Measurements from ENCODE around the gene NOX4.
"Not testable (repeated sequence)": the region's sequence is repeated elsewhere in the genome, so short reads cannot be mapped to it uniquely, and the experiment has no call there.

The NOX4 gene

DNA sequence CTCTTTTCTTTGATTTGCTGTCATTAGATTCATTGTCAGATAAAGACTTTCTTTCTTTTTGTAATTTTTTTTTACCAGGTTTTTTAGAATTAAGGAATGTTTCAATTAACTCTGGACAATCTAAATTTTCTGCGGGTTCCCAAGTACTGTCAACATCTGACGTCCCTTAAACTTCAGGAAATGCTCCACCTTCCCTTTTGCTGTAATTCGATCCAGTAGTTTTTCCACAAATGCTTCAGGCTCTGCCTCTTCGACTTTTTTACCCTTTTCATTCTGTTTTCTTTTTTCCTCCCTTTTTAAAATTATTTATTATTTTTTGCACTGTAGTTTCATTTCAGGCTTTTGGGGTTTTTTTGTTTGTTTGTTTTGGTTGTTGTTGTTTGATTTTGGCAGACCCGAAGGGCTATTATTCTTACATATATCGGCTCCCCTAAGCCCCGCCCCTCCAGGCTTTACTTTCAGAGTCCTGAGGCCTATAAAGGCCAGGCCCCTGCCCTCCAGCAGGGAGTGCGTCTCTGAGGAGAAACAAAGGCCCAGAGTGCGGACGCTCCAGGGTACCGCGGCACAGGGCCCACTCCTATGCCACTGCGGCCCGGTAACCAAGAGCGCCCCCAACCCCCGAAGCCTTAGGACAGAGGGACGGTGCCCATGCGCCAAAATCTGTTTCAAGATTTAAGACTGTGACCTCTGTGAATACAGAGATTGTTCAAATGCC, 197.1 kb downstream of the NOX4 start:
- H3K4me3 ChIP-seq (IDR thresholded peaks at IDR 0.05; ENCODE audit: insufficient read depth, low read depth, low read length): no peak overlapping the region
- H4K20me1 ChIP-seq (ENCODE audit: insufficient read depth): no peaks in the 10 kb centered on the region
- H3K27me3 ChIP-seq (ENCODE audit: insufficient read depth, low read depth): no peaks in the 10 kb centered on the region
- no peak overlapping the region for H2AFZ ChIP-seq (ENCODE audit: low read depth)
- no peaks in the 10 kb centered on the region for H3K36me3 ChIP-seq (ENCODE audit: insufficient read depth)
- TF ChIP-seq, protein P1, sequence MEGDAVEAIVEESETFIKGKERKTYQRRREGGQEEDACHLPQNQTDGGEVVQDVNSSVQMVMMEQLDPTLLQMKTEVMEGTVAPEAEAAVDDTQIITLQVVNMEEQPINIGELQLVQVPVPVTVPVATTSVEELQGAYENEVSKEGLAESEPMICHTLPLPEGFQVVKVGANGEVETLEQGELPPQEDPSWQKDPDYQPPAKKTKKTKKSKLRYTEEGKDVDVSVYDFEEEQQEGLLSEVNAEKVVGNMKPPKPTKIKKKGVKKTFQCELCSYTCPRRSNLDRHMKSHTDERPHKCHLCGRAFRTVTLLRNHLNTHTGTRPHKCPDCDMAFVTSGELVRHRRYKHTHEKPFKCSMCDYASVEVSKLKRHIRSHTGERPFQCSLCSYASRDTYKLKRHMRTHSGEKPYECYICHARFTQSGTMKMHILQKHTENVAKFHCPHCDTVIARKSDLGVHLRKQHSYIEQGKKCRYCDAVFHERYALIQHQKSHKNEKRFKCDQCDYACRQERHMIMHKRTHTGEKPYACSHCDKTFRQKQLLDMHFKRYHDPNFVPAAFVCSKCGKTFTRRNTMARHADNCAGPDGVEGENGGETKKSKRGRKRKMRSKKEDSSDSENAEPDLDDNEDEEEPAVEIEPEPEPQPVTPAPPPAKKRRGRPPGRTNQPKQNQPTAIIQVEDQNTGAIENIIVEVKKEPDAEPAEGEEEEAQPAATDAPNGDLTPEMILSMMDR (conservative IDR thresholded peaks at IDR 0.05; ENCODE audit: low read depth, low read length): no peak
- no peak overlapping the region for H3K27ac ChIP-seq
- no peak overlapping the region for H3K4me2 ChIP-seq
- H3K9ac ChIP-seq: no peak overlapping the region
- H3K79me2 ChIP-seq (ENCODE audit: insufficient read depth, low read depth): no peaks in the 10 kb centered on the region
- no peaks in the 10 kb centered on the region for H3K4me1 ChIP-seq (ENCODE audit: low read depth, poor library complexity, severe bottlenecking)

- H3K79me2 ChIP-seq (ENCODE audit: insufficient read depth, low read depth); H3K27me3 ChIP-seq (ENCODE audit: insufficient read depth, low read depth); H3K27ac ChIP-seq; H3K36me3 ChIP-seq (ENCODE audit: insufficient read depth); H2AFZ ChIP-seq (ENCODE audit: low read depth); H3K4me3 ChIP-seq (IDR thresholded peaks at IDR 0.05; ENCODE audit: insufficient read depth, low read depth, low read length); H3K4me2 ChIP-seq; H4K20me1 ChIP-seq (ENCODE audit: insufficient read depth); H3K9ac ChIP-seq; H3K4me1 ChIP-seq (ENCODE audit: low read depth, poor library complexity, severe bottlenecking): not testable (repeated sequence)
Measured at GRCh38 chr11:89288004-89288403, 203.2 kb downstream of the NOX4 start.

- H3K4me1 ChIP-seq (ENCODE audit: low read depth, poor library complexity, severe bottlenecking); H4K20me1 ChIP-seq (ENCODE audit: insufficient read depth); H3K79me2 ChIP-seq (ENCODE audit: insufficient read depth, low read depth); H3K9ac ChIP-seq; H2AFZ ChIP-seq (ENCODE audit: low read depth); H3K36me3 ChIP-seq (ENCODE audit: insufficient read depth); H3K27me3 ChIP-seq (ENCODE audit: insufficient read depth, low read depth); H3K4me3 ChIP-seq (IDR thresholded peaks at IDR 0.05; ENCODE audit: insufficient read depth, low read depth, low read length); H3K27ac ChIP-seq; H3K4me2 ChIP-seq: not testable (repeated sequence)
Measured at GRCh38 chr11:89286601-89287000, 204.6 kb downstream of the NOX4 start.

DNA sequence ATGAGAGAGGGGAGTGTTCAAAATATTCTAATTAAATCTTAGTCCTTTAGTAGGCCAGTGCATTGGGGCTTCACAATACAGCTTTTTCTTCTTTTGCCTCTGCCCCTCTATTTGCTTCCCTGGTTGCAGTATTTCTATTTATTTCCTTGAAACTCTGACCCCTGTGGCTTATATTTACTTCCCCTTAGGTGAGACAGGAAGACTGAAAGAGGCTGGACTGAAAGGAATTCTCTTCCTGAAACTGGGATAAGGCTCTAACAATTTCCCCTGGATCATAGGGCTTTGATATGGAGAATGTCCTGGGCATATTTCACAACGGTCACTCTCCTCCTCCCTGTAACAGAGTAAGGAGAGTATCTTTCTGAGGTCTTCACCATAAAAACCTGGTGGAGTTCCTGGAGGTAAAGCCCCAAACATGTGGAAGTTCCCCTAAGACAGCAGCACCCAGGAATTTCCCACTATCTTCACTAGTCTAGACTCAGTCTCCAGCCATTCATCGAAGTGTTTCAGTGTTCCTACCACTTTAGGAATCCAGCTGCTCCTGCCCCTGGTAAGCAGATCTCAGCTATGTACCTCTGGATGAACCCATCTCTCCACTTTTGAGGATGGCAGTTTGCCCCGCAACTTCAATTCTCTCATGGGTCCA, 210.0 kb downstream of the NOX4 start:
- not testable (repeated sequence) for H3K36me3 ChIP-seq (ENCODE audit: insufficient read depth); H3K27me3 ChIP-seq (ENCODE audit: insufficient read depth, low read depth); H3K9ac ChIP-seq; H2AFZ ChIP-seq (ENCODE audit: low read depth); H4K20me1 ChIP-seq (ENCODE audit: insufficient read depth); H3K4me1 ChIP-seq (ENCODE audit: low read depth, poor library complexity, severe bottlenecking); H3K27ac ChIP-seq; H3K79me2 ChIP-seq (ENCODE audit: insufficient read depth, low read depth); H3K4me2 ChIP-seq; H3K4me3 ChIP-seq (IDR thresholded peaks at IDR 0.05; ENCODE audit: insufficient read depth, low read depth, low read length)

DNA sequence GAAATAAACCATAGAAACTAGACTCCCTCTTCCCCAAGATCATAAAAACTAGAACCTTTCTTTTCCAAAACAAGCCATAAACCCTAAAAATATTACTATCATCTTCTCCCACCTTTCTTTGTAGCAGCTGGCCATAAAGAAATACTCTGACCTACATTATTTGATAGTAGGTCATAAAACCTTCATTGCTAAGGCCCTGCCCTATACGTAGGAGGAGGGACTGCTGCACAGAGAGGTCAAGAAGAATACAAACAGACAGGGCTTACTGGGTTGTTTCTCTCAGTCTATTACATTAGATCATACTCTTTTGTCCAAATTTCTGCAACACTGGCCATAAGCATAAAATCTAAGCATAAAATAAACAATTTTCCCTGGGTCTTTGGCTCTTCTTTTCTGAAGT, 212.0 kb downstream of the NOX4 start:
- Histone ChIP-seq H4K20me1 (ENCODE audit: insufficient read depth) (no peaks in the 10 kb centered on the region), H3K4me1 (ENCODE audit: low read depth, poor library complexity, severe bottlenecking) (no peaks in the 10 kb centered on the region), H3K27ac (no peak overlapping the region), H3K9ac (no peak overlapping the region), H3K79me2 (ENCODE audit: insufficient read depth, low read depth) (no peaks in the 10 kb centered on the region), H3K27me3 (ENCODE audit: insufficient read depth, low read depth) (no peaks in the 10 kb centered on the region), H3K36me3 (ENCODE audit: insufficient read depth) (no peaks in the 10 kb centered on the region), H2AFZ (ENCODE audit: low read depth) (no peak overlapping the region), H3K4me3 (IDR thresholded peaks at IDR 0.05; ENCODE audit: insufficient read depth, low read depth, low read length) (no peak overlapping the region), H3K4me2 (no peak overlapping the region)
- TF ChIP-seq, protein P1 (conservative IDR thresholded peaks at IDR 0.05; ENCODE audit: low read depth, low read length): no peak

DNA sequence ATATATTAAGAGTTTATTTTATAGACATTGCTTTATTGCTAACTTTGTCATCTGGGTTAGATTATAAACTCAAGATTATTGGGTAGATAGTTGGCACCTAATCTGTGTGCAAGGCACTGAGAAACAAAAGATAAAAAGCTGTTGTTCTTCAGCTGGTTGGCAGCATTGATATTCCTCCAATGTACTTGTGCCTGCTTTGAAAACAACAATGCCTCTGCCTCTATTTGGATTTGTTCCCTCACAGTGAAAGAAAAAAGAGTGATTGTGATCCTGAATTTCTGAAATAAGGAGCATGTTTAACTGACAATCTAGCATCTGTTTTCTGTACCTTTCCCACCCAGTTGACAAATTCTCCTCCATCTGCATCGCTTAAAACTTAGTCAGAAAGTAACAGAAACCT, 215.2 kb downstream of the NOX4 start:
- H3K36me3 ChIP-seq (ENCODE audit: insufficient read depth): no peaks in the 10 kb centered on the region
- no peak overlapping the region for H3K27ac ChIP-seq
- no peak overlapping the region for H2AFZ ChIP-seq (ENCODE audit: low read depth)
- no peaks in the 10 kb centered on the region for H3K4me1 ChIP-seq (ENCODE audit: low read depth, poor library complexity, severe bottlenecking)
- H3K27me3 ChIP-seq (ENCODE audit: insufficient read depth, low read depth): no peaks in the 10 kb centered on the region
- H3K79me2 ChIP-seq (ENCODE audit: insufficient read depth, low read depth): no peaks in the 10 kb centered on the region
- H3K4me3 ChIP-seq (IDR thresholded peaks at IDR 0.05; ENCODE audit: insufficient read depth, low read depth, low read length): no peak overlapping the region
- H3K4me2 ChIP-seq: no peak overlapping the region
- TF ChIP-seq, protein P1 (conservative IDR thresholded peaks at IDR 0.05; ENCODE audit: low read depth, low read length): no peak
- no peaks in the 10 kb centered on the region for H4K20me1 ChIP-seq (ENCODE audit: insufficient read depth)
- H3K9ac ChIP-seq: no peak overlapping the region

All from KMS-11 (cell line).